Adipose tissue (tissue), 3 donors: ENCODE measurements around the gene CREM. TPM values are rescaled to one million over a fixed set of nuclear protein-coding genes. Genes with fewer than 3 reads are reported as not detected.

Source experiments
- H3K27ac ChIP-seq: one replicate; pipeline ENCODE4 v1.5.1; 2013; ENCODE audit warnings: low read depth, low read length
- WGBS, 3 donors: extraction: QIAGEN DNeasy Blood & Tissue Kit; methylation state at CpG; one replicate each; pipeline ENCODE4 v1.1.7; 2013; 5-methylcytosine and 5-hydroxymethylcytosine counted together
- polyA plus RNA-seq, 3 donors: library from polyadenylated mRNA; stranded (reverse); fragments of 200-250 nt; gene quantifications; one replicate each; pipeline ENCODE4 v1.2.3, GENCODE V29; 2013
- donor health status: healthy with polysubstance abuse.
- donor health status: Bipolar disorder and iron deficiency.
- donor health status: healthy.

The CREM gene
- polyA plus RNA-seq, 3 donors, result 16.6 to 143 (median 75.4) TPM

- WGBS, 3 donors, result 33 to 74% (median 72%) methylated on average over 4 of the region's 4 CpGs
- no peak overlapping the region for H3K27ac ChIP-seq
Observed at GRCh38 chr10:35130663-35131062, 4.0 kb downstream of the CREM start.

GRCh38 chr10:35132727-35133126, 6.1 kb downstream of the CREM start:
- 96 to 97% (median 96%) methylated on average over 2 of the region's 2 CpGs for WGBS, 3 donors
- H3K27ac ChIP-seq, result no peak overlapping the region

- 50 to 98% (median 93%) methylated on average over 1 of the region's 1 CpG for WGBS, 3 donors
- H3K27ac ChIP-seq, result no peak overlapping the region
Observed at GRCh38 chr10:35133586-35133985, 6.9 kb downstream of the CREM start.

GRCh38 chr10:35135861-35136260, 9.2 kb downstream of the CREM start:
- WGBS, 3 donors, result 46 to 81% (median 71%) methylated on average over 5 of the region's 5 CpGs
- no peak overlapping the region for H3K27ac ChIP-seq

GRCh38 chr10:35136263-35136815, 9.7 kb downstream of the CREM start:
- 75 to 87% (median 80%) methylated on average over 4 of the region's 4 CpGs for WGBS, 3 donors
- H3K27ac ChIP-seq, result no peak overlapping the region

GRCh38 chr10:35140126-35140525, 13.5 kb downstream of the CREM start:
- H3K27ac ChIP-seq, result no peak overlapping the region
- 85 to 90% (median 89%) methylated on average over 6 of the region's 6 CpGs for WGBS, 3 donors

- WGBS, 3 donors, result 13 to 91% (median 88%) methylated on average over 3 of the region's 3 CpGs
- H3K27ac ChIP-seq, result no peak overlapping the region
Observed at GRCh38 chr10:35140727-35141126, 14.1 kb downstream of the CREM start.

GRCh38 chr10:35150308-35150707, 23.7 kb downstream of the CREM start:
- 83 to 97% (median 96%) methylated on average over 6 of the region's 6 CpGs for WGBS, 3 donors
- no peak overlapping the region for H3K27ac ChIP-seq

- 84 to 96% (median 91%) methylated on average over 3 of the region's 3 CpGs for WGBS, 3 donors
- H3K27ac ChIP-seq, result no peak overlapping the region
Observed at GRCh38 chr10:35152992-35153391, 26.3 kb downstream of the CREM start.

GRCh38 chr10:35153716-35154115, 27.1 kb downstream of the CREM start:
- 35 to 58% (median 58%) methylated on average over 4 of the region's 4 CpGs for WGBS, 3 donors
- peak overlapping the region; percentile 62 for H3K27ac ChIP-seq

GRCh38 chr10:35160743-35161142, 34.1 kb downstream of the CREM start:
- 95 to 98% (median 97%) methylated on average over 1 of the region's 1 CpG for WGBS, 3 donors
- H3K27ac ChIP-seq, result no peak overlapping the region

- 95 to 99% (median 97%) methylated on average over 2 of the region's 2 CpGs for WGBS, 3 donors
- H3K27ac ChIP-seq, result no peak overlapping the region
Observed at GRCh38 chr10:35161906-35162305, 35.3 kb downstream of the CREM start.

GRCh38 chr10:35165136-35165535, 38.5 kb downstream of the CREM start:
- 60 to 88% (median 71%) methylated on average over 4 of the region's 4 CpGs for WGBS, 3 donors

GRCh38 chr10:35165811-35166210, 39.2 kb downstream of the CREM start:
- WGBS, 3 donors, result 96 to 99% (median 99%) methylated on average over 2 of the region's 2 CpGs
- H3K27ac ChIP-seq, result no peak overlapping the region

More at GRCh38 chr10:35165136-35165535, 38.5 kb downstream of the CREM start:
- H3K27ac ChIP-seq, result no peak overlapping the region

- 94 to 95% (median 94%) methylated on average over 6 of the region's 6 CpGs for WGBS, 3 donors
Observed at GRCh38 chr10:35166607-35167006, 40.0 kb downstream of the CREM start.

GRCh38 chr10:35167342-35167741, 40.7 kb downstream of the CREM start:
- 78 to 92% (median 89%) methylated on average over 2 of the region's 2 CpGs for WGBS, 3 donors
- H3K27ac ChIP-seq, result no peak overlapping the region

More at GRCh38 chr10:35166607-35167006, 40.0 kb downstream of the CREM start:
- H3K27ac ChIP-seq, result no peak overlapping the region

- H3K27ac ChIP-seq, result no peak overlapping the region
- 75 to 88% (median 82%) methylated on average over 1 of the region's 1 CpG for WGBS, 3 donors
Observed at GRCh38 chr10:35172146-35172545, 45.5 kb downstream of the CREM start.

GRCh38 chr10:35172574-35172973, 45.9 kb downstream of the CREM start:
- no peak overlapping the region for H3K27ac ChIP-seq
- WGBS, 3 donors, result 47 to 63% (median 63%) methylated on average over 5 of the region's 5 CpGs

- no peak overlapping the region for H3K27ac ChIP-seq
- 91 to 94% (median 93%) methylated on average over 9 of the region's 9 CpGs for WGBS, 3 donors
Observed at GRCh38 chr10:35178331-35178730, 51.7 kb downstream of the CREM start.

- 82 to 89% (median 84%) methylated on average over 8 of the region's 8 CpGs for WGBS, 3 donors
- H3K27ac ChIP-seq, result no peak overlapping the region
Observed at GRCh38 chr10:35182631-35183510, 56.2 kb downstream of the CREM start.
